H9 (cell line): ENCODE measurements around the gene CDH13. TPM values are rescaled to one million over a fixed set of nuclear protein-coding genes. Genes with fewer than 3 reads are reported as not detected.

Experiments used
- DNase-seq: peaks from one replicate; pipeline ENCODE4 v3.0.0-alpha.2; 2017
- H2AFZ ChIP-seq: one replicate; pipeline ENCODE4 v1.6.1; 2013; ENCODE audit warnings: mild to moderate bottlenecking, low read length, control low read depth, moderate library complexity
- H2AK5ac ChIP-seq: 2 replicates; pipeline ENCODE4 v1.6.1; 2013; ENCODE audit warnings: low read length, control low read depth, mixed read lengths; ENCODE audit not compliant: insufficient read length
- H2BK120ac ChIP-seq: one replicate; pipeline ENCODE4 v1.6.1; 2013; ENCODE audit warnings: low read depth, mild to moderate bottlenecking, low read length, control low read depth, inconsistent platforms; ENCODE audit not compliant: poor library complexity, severe bottlenecking
- H2BK12ac ChIP-seq: 2 replicates; pipeline ENCODE4 v1.6.1; 2013; ENCODE audit warnings: low read length, control low read depth, mixed read lengths, low read depth; ENCODE audit not compliant: insufficient read length
- H2BK15ac ChIP-seq: 2 replicates; pipeline ENCODE4 v1.6.1; 2013; ENCODE audit warnings: low read depth, low read length, control low read depth
- H2BK20ac ChIP-seq: one replicate; pipeline ENCODE4 v1.6.1; 2013; ENCODE audit warnings: low read depth, mild to moderate bottlenecking, low read length, control low read depth, inconsistent platforms; ENCODE audit not compliant: poor library complexity, severe bottlenecking
- H2BK5ac ChIP-seq: 2 replicates; pipeline ENCODE4 v1.6.1; 2013; ENCODE audit warnings: low read length, control low read depth, mixed read lengths; ENCODE audit not compliant: insufficient read length
- H3K14ac ChIP-seq: 2 replicates; pipeline ENCODE4 v1.6.1; 2013; ENCODE audit warnings: low read length, control low read depth; ENCODE audit not compliant: insufficient read depth
- H3K18ac ChIP-seq: 2 replicates; pipeline ENCODE4 v1.6.1; 2013; ENCODE audit warnings: low read depth, mild to moderate bottlenecking, mixed read lengths, low read length, control low read depth; ENCODE audit not compliant: insufficient read length
- H3K23ac ChIP-seq: 2 replicates; pipeline ENCODE4 v1.6.1; 2013; ENCODE audit warnings: low read length, control low read depth, mixed read lengths, low read depth; ENCODE audit not compliant: insufficient read length
- H3K23me2 ChIP-seq: 2 replicates; pipeline ENCODE4 v1.6.1; 2013; ENCODE audit warnings: low read depth, mild to moderate bottlenecking, mixed read lengths, low read length, control low read depth; ENCODE audit not compliant: insufficient read length, poor library complexity, severe bottlenecking
- H3K27ac ChIP-seq: 2 replicates; pipeline ENCODE4 v1.5.1; 2013; ENCODE audit warnings: low read length, control low read depth, mixed read lengths, low read depth; ENCODE audit not compliant: insufficient read length
- H3K27me3 ChIP-seq: 2 replicates; pipeline ENCODE4 v1.6.1; 2013; ENCODE audit warnings: low read length, control low read depth, inconsistent platforms; ENCODE audit not compliant: insufficient read depth
- H3K4ac ChIP-seq: 2 replicates; pipeline ENCODE4 v1.6.1; 2013; ENCODE audit warnings: low read depth, mild to moderate bottlenecking, control low read depth, inconsistent platforms, low read length, moderate library complexity
- H3K4me1 ChIP-seq: 2 replicates; pipeline ENCODE4 v1.6.1; 2013; ENCODE audit warnings: low read length, control low read depth, inconsistent platforms; ENCODE audit not compliant: insufficient read depth
- H3K4me2 ChIP-seq: 2 replicates; pipeline ENCODE4 v1.6.1; 2013; ENCODE audit warnings: low read length, control low read depth, mixed read lengths; ENCODE audit not compliant: insufficient read length, insufficient read depth
- H3K56ac ChIP-seq: 2 replicates; pipeline ENCODE4 v1.6.1; 2013; ENCODE audit warnings: low read depth, mild to moderate bottlenecking, mixed read lengths, low read length, control low read depth; ENCODE audit not compliant: insufficient read length
- H3K79me1 ChIP-seq: 2 replicates; pipeline ENCODE4 v1.6.1; 2013; ENCODE audit warnings: low read depth, mild to moderate bottlenecking, moderate library complexity, low read length, control low read depth, inconsistent platforms; ENCODE audit not compliant: insufficient read depth, poor library complexity, severe bottlenecking
- H3K79me2 ChIP-seq: 2 replicates; pipeline ENCODE4 v1.6.1; 2013; ENCODE audit warnings: low read length, control low read depth, inconsistent platforms; ENCODE audit not compliant: insufficient read depth
- H3K9ac ChIP-seq: 2 replicates; pipeline ENCODE4 v1.6.1; 2013; ENCODE audit warnings: low read length, control low read depth, mixed read lengths; ENCODE audit not compliant: insufficient read length; ENCODE audit errors: extremely low read depth
- H3K9me3 ChIP-seq: one replicate; pipeline ENCODE4 v1.6.1; 2013; ENCODE audit warnings: low read depth, low read length, inconsistent platforms; ENCODE audit not compliant: control insufficient read depth
- H3T11ph ChIP-seq: one replicate; pipeline ENCODE4 v1.6.1; 2013; ENCODE audit warnings: mild to moderate bottlenecking, low read length, control low read depth, inconsistent platforms
- H4K20me1 ChIP-seq: one replicate; pipeline ENCODE4 v1.6.1; 2013; ENCODE audit not compliant: control insufficient read depth, insufficient read length, insufficient read depth
- H4K5ac ChIP-seq: 2 replicates; pipeline ENCODE4 v1.6.1; 2013; ENCODE audit warnings: low read depth, mild to moderate bottlenecking, mixed read lengths, low read length, control low read depth; ENCODE audit not compliant: insufficient read length
- H4K8ac ChIP-seq: replicated peaks from 2 replicates; pipeline ENCODE4 v1.6.1; 2013; ENCODE audit warnings: low read length, control low read depth, mixed read lengths, low read depth; ENCODE audit not compliant: insufficient read length
- H4K91ac ChIP-seq: 2 replicates; pipeline ENCODE4 v1.6.1; 2013; ENCODE audit warnings: low read depth, mild to moderate bottlenecking, moderate library complexity, mixed read lengths, low read length, control low read depth; ENCODE audit not compliant: insufficient read length
- H3K27ac Mint-ChIP-seq, 3 experiments: 2 replicates in 2 of 3; 3 replicates in 1 of 3; pipeline ENCODE4 v1.8.0; 2020 to 2021; ENCODE audit warnings: mixed read lengths in 3 of 3, mild to moderate bottlenecking in 1 of 3, moderate library complexity in 1 of 3
- H3K27me3 Mint-ChIP-seq: 2 replicates; pipeline ENCODE4 v1.8.0; 2021; ENCODE audit warnings: low read depth, mild to moderate bottlenecking, moderate library complexity, mixed read lengths
- H3K36me3 Mint-ChIP-seq, 3 experiments: 2 replicates in 2 of 3; 3 replicates in 1 of 3; pipeline ENCODE4 v1.8.0; 2020 to 2021; ENCODE audit warnings: low read depth in 3 of 3, mixed read lengths in 3 of 3; ENCODE audit not compliant: insufficient read depth in 1 of 3
- H3K4me1 Mint-ChIP-seq, 2 experiments: 2 replicates each; pipeline ENCODE4 v1.8.0; 2020; ENCODE audit warnings: mixed read lengths in 2 of 2
- H3K4me3 Mint-ChIP-seq, 2 experiments: 2 replicates in 1 of 2; 3 replicates in 1 of 2; pipeline ENCODE4 v1.8.0; 2020 to 2021; ENCODE audit warnings: mild to moderate bottlenecking in 2 of 2, mixed read lengths in 2 of 2, moderate library complexity in 1 of 2
- H3K9me3 Mint-ChIP-seq, 2 experiments: 2 replicates in 1 of 2; 3 replicates in 1 of 2; pipeline ENCODE4 v1.8.0; 2020; ENCODE audit warnings: mild to moderate bottlenecking in 2 of 2, mixed read lengths in 2 of 2, moderate library complexity in 1 of 2
- WGBS: extraction: QIAGEN DNeasy Blood & Tissue Kit; methylation state at CpG from one replicate; pipeline ENCODE4 v1.1.7; 2013; ENCODE audit warnings: missing lambda C conversion rate, low lambda C conversion rate, mixed read lengths; ENCODE audit not compliant: insufficient read length; ENCODE audit errors: extremely low coverage; 5-methylcytosine and 5-hydroxymethylcytosine counted together
- total RNA-seq: library from RNA; stranded (reverse); gene quantifications from 2 replicates; pipeline ENCODE4 v1.2.1, GENCODE V29; 2021
- TF ChIP-seq, protein P1 (sequence below): fragments of 200-600 bp; sonication (generic); conservative IDR thresholded peaks from 3 replicates; pipeline ENCODE4 v1.8.0; 2021; ENCODE audit warnings: antibody characterized with exemption, mild to moderate bottlenecking

The CDH13 gene
- total RNA-seq, 1 experiment from 2014 or later = 1.5 TPM

GRCh38 chr16:83776944-83777343 lies 1150.2 kb downstream of the CDH13 start:
- Histone ChIP-seq H4K5ac (no peak overlapping the region), H3T11ph (no peak overlapping the region), H3K4me2 (no peak overlapping the region), H2BK15ac (no peak overlapping the region), H3K23ac (no peak overlapping the region), H3K18ac (no peak overlapping the region), H2AFZ (no peak overlapping the region), H3K79me1 (no peaks in the 10 kb centered on the region), H2BK5ac (no peak overlapping the region), H4K8ac (no peak overlapping the region), H3K4me1 (no peaks in the 10 kb centered on the region; the same call in 1 of the 2 replicates), H3K4ac (no peak overlapping the region), H4K91ac (no peak overlapping the region), H2BK12ac (no peak overlapping the region), H3K23me2 (no peaks in the 10 kb centered on the region), H3K27ac (no peak overlapping the region), H2BK20ac (no peak overlapping the region), H2BK120ac (no peak overlapping the region), H3K14ac (no peak overlapping the region), H3K56ac (no peak overlapping the region), H3K9ac (no peak overlapping the region), H3K9me3 (no peaks in the 10 kb centered on the region), H2AK5ac (no peak overlapping the region), H4K20me1 (no peaks in the 10 kb centered on the region), H3K27me3 (no peaks in the 10 kb centered on the region), H3K79me2 (no peaks in the 10 kb centered on the region)
- Mint-ChIP-seq H3K36me3 (no peaks in the 10 kb centered on the region), H3K27ac (no peak overlapping the region), H3K9me3 (no peaks in the 10 kb centered on the region), H3K4me1 (peaks cover 10 to 13% of the 10 kb centered on the region in 2 experiments), H3K4me3 (no peak overlapping the region), H3K27me3 (no peaks in the 10 kb centered on the region)
- TF ChIP-seq, protein P1, sequence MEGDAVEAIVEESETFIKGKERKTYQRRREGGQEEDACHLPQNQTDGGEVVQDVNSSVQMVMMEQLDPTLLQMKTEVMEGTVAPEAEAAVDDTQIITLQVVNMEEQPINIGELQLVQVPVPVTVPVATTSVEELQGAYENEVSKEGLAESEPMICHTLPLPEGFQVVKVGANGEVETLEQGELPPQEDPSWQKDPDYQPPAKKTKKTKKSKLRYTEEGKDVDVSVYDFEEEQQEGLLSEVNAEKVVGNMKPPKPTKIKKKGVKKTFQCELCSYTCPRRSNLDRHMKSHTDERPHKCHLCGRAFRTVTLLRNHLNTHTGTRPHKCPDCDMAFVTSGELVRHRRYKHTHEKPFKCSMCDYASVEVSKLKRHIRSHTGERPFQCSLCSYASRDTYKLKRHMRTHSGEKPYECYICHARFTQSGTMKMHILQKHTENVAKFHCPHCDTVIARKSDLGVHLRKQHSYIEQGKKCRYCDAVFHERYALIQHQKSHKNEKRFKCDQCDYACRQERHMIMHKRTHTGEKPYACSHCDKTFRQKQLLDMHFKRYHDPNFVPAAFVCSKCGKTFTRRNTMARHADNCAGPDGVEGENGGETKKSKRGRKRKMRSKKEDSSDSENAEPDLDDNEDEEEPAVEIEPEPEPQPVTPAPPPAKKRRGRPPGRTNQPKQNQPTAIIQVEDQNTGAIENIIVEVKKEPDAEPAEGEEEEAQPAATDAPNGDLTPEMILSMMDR = no peak
- no peak for DNase-seq
- WGBS = no CpG with 5 or more reads among the region's 9 CpGs
